ENCODE results near the gene FAM13A. TPM values are rescaled to one million over a fixed set of nuclear protein-coding genes. Genes with fewer than 3 reads are reported as not detected.
"Not testable (repeated sequence)": the region's sequence is repeated elsewhere in the genome, so short reads cannot be mapped to it uniquely, and the experiment has no call there.

The FAM13A gene
- total and polyA plus RNA-seq, 2 of the 13 experiments (the other 11 are each of a cell fraction or from before 2014, with no cell fraction given): 1.2 to 36.2 TPM

GRCh38 chr4:89007338-89007939 lies 49.5 kb downstream of the FAM13A start:
- no peaks in the 10 kb centered on the region for H3K9me3 ChIP-seq (ENCODE audit: low read length)
- WGBS (ENCODE audit: low lambda C conversion rate): 98% methylated on average over 6 of the region's 6 CpGs
- H3K4me2 ChIP-seq (ENCODE audit: low read depth, low read length): peak overlapping the region; percentile 73
- no peaks in the 10 kb centered on the region for H3K27me3 ChIP-seq (ENCODE audit: control insufficient read depth in 1 of 2, insufficient read depth in 2 of 2, low read length in 2 of 2)
- H3K4me1 ChIP-seq (ENCODE audit: insufficient read depth, low read length): peaks cover 54% of the 10 kb centered on the region
- FAIRE-seq (no peak), DNase-seq (ENCODE audit: low spot score) (no peak), ATAC-seq (no peak)
- TF ChIP-seq ATF7-NPFF (CRISPR knock-in tag; IDR thresholded peaks at IDR 0.05; ENCODE audit: low read depth): no peak
- 0 out of 2 replicates have a peak, but pooled peaks have one; percentile 37 for TF ChIP-seq GFI1 (CRISPR knock-in tag; IDR thresholded peaks at IDR 0.05; ENCODE audit: borderline replicate concordance)
- H2AFZ ChIP-seq (ENCODE audit: low read length): no peak overlapping the region
- intact Hi-C loops (cut with micrococcal nuclease; ENCODE audit: unreplicated experiment) (no loop called here), in situ Hi-C loops (cut with HindIII; ENCODE audit: extremely low pct_ligation_motif_present, low pct_unique_long_range_greater_than_20kb) (no loop called here)
- no peak overlapping the region for H3K27ac ChIP-seq (ENCODE audit: extremely low read length, insufficient read depth, low read length)
- no peak overlapping the region for H3K9ac ChIP-seq (ENCODE audit: insufficient read depth, low read depth, low read length)
- H3K36me3 ChIP-seq (replicated peaks in 1 of 2; ENCODE audit: control insufficient read depth in 1 of 2, insufficient read depth in 2 of 2, low read length in 2 of 2): no peaks in the 10 kb centered on the region
- CTCF ChIA-PET (ENCODE audit: low intra/inter-chr PET ratio, low total read pairs): no interaction called here
- peaks cover 9% of the 10 kb centered on the region for H3K79me2 ChIP-seq (ENCODE audit: insufficient read depth, low read length)
- H4K20me1 ChIP-seq (ENCODE audit: insufficient read depth, low read length): no peaks in the 10 kb centered on the region
- BruUV-seq (replicated peaks): no TSS peak
- peak overlapping the region in 1 of 3 experiments; percentile 39; a peak in 1 of 6 replicates for H3K4me3 ChIP-seq (replicated peaks in 1 of 3; ENCODE audit: insufficient read depth in 1 of 3, low read depth in 2 of 3, low read length in 3 of 3)
- POLR2A ChIA-PET: interaction anchor here (0.6 kb wide), 1 partner anchor 12 kb away, joined by 3 read pairs; no protein-coding TSS in a partner anchor

GRCh38 chr4:89006307-89006706 lies 50.7 kb downstream of the FAM13A start:
- Histone ChIP-seq H3K27me3 (ENCODE audit: control insufficient read depth in 1 of 2, insufficient read depth in 2 of 2, low read length in 2 of 2) (no peaks in the 10 kb centered on the region), H3K9ac (ENCODE audit: insufficient read depth, low read depth, low read length) (no peak overlapping the region), H4K20me1 (ENCODE audit: insufficient read depth, low read length) (no peaks in the 10 kb centered on the region), H3K79me2 (ENCODE audit: insufficient read depth, low read length) (peaks cover 9% of the 10 kb centered on the region), H3K4me1 (ENCODE audit: insufficient read depth, low read length) (peaks cover 53% of the 10 kb centered on the region), H3K4me3 (replicated peaks in 1 of 3; ENCODE audit: insufficient read depth in 1 of 3, low read depth in 2 of 3, low read length in 3 of 3) (no peak overlapping the region), H3K36me3 (replicated peaks in 1 of 2; ENCODE audit: control insufficient read depth in 1 of 2, insufficient read depth in 2 of 2, low read length in 2 of 2) (no peaks in the 10 kb centered on the region), H3K4me2 (ENCODE audit: low read depth, low read length) (no peak overlapping the region), H3K9me3 (ENCODE audit: low read length) (no peaks in the 10 kb centered on the region), H2AFZ (ENCODE audit: low read length) (no peak overlapping the region), H3K27ac (ENCODE audit: extremely low read length, insufficient read depth, low read length) (no peak overlapping the region)
- 97% methylated on average over 5 of the region's 5 CpGs for WGBS (ENCODE audit: low lambda C conversion rate)
- ATAC-seq (no peak), DNase-seq (ENCODE audit: low spot score) (no peak), FAIRE-seq (no peak)
- TF ChIP-seq NR2F6 (IDR thresholded peaks at IDR 0.05) (no peak), NR2F6 (CRISPR knock-in tag; IDR thresholded peaks at IDR 0.05) (no peak), ATRX (CRISPR knock-in tag; IDR thresholded peaks at IDR 0.05; ENCODE audit: borderline replicate concordance) (no peak), ASH2L (IDR thresholded peaks at IDR 0.05; ENCODE audit: insufficient read length, low read depth, low read length) (no peak)
- ChIA-PET CTCF (ENCODE audit: low intra/inter-chr PET ratio, low total read pairs) (no interaction called here), POLR2A (no interaction called here)
- no TSS peak for BruUV-seq (replicated peaks)
- intact Hi-C loops (cut with micrococcal nuclease; ENCODE audit: unreplicated experiment) (no loop called here), in situ Hi-C loops (cut with HindIII; ENCODE audit: extremely low pct_ligation_motif_present, low pct_unique_long_range_greater_than_20kb) (no loop called here)

- H3K79me2 ChIP-seq (ENCODE audit: insufficient read depth, low read length); DNase-seq (ENCODE audit: low spot score); H3K27me3 ChIP-seq (ENCODE audit: control insufficient read depth in 1 of 2, insufficient read depth in 2 of 2, low read length in 2 of 2); H3K9me3 ChIP-seq (ENCODE audit: low read length); CTCF ChIA-PET (ENCODE audit: low intra/inter-chr PET ratio, low total read pairs); H3K36me3 ChIP-seq (replicated peaks in 1 of 2; ENCODE audit: control insufficient read depth in 1 of 2, insufficient read depth in 2 of 2, low read length in 2 of 2); H3K27ac ChIP-seq (ENCODE audit: extremely low read length, insufficient read depth, low read length); FAIRE-seq; H2AFZ ChIP-seq (ENCODE audit: low read length); in situ Hi-C loops (cut with HindIII; ENCODE audit: extremely low pct_ligation_motif_present, low pct_unique_long_range_greater_than_20kb); intact Hi-C loops (cut with micrococcal nuclease; ENCODE audit: unreplicated experiment); H3K4me3 ChIP-seq (replicated peaks in 1 of 3; ENCODE audit: insufficient read depth in 1 of 3, low read depth in 2 of 3, low read length in 3 of 3); BruUV-seq (replicated peaks); ATAC-seq; H3K9ac ChIP-seq (ENCODE audit: insufficient read depth, low read depth, low read length); H3K4me2 ChIP-seq (ENCODE audit: low read depth, low read length); H4K20me1 ChIP-seq (ENCODE audit: insufficient read depth, low read length); POLR2A ChIA-PET: not testable (repeated sequence)
- peaks cover 53% of the 10 kb centered on the region for H3K4me1 ChIP-seq (ENCODE audit: insufficient read depth, low read length)
- WGBS (ENCODE audit: low lambda C conversion rate): 75% methylated on average over 1 of the region's 1 CpG
Observed at GRCh38 chr4:89005066-89005465, 51.9 kb downstream of the FAM13A start.
